Urinary bladder (tissue), 4 donors: ENCODE results near the gene CSNK2B. TPM values are rescaled to one million over a fixed set of nuclear protein-coding genes. Genes with fewer than 3 reads are reported as not detected.

Experiments used
- DNase-seq: peaks from one replicate; pipeline ENCODE4 v3.0.0-alpha.2; 2015; ENCODE audit errors: extremely low spot score
- H3K27ac ChIP-seq: one replicate; pipeline ENCODE4 v1.5.1; 2013; ENCODE audit warnings: low read depth, mild to moderate bottlenecking, moderate library complexity
- H3K36me3 ChIP-seq: one replicate; pipeline ENCODE4 v1.6.1; 2013; ENCODE audit warnings: mild to moderate bottlenecking, moderate library complexity; ENCODE audit not compliant: insufficient read depth
- H3K4me1 ChIP-seq: one replicate; pipeline ENCODE4 v1.6.1; 2013; ENCODE audit warnings: mild to moderate bottlenecking, moderate library complexity; ENCODE audit not compliant: insufficient read depth
- H3K4me3 ChIP-seq: one replicate; pipeline ENCODE4 v1.5.1; 2013; ENCODE audit warnings: low read depth, low read length
- WGBS: extraction: QIAGEN DNeasy Blood & Tissue Kit; methylation state at CpG from one replicate; pipeline ENCODE4 v1.1.7; 2013; 5-methylcytosine and 5-hydroxymethylcytosine counted together
- polyA plus RNA-seq: library from polyadenylated mRNA; stranded (reverse); fragments of 200-250 nt; gene quantifications from one replicate; pipeline ENCODE4 v1.2.3, GENCODE V29; 2013
- total RNA-seq: library from RNA; depleted of rRNA; stranded (reverse); fragments of >200 nt; gene quantifications from one replicate; pipeline ENCODE4 v1.2.3, GENCODE V29; 2014
- donor health status: healthy with polysubstance abuse.
- donor health status: healthy.

The CSNK2B gene
- total and polyA plus RNA-seq, 2 donors, result 44.3 to 151 TPM

DNA sequence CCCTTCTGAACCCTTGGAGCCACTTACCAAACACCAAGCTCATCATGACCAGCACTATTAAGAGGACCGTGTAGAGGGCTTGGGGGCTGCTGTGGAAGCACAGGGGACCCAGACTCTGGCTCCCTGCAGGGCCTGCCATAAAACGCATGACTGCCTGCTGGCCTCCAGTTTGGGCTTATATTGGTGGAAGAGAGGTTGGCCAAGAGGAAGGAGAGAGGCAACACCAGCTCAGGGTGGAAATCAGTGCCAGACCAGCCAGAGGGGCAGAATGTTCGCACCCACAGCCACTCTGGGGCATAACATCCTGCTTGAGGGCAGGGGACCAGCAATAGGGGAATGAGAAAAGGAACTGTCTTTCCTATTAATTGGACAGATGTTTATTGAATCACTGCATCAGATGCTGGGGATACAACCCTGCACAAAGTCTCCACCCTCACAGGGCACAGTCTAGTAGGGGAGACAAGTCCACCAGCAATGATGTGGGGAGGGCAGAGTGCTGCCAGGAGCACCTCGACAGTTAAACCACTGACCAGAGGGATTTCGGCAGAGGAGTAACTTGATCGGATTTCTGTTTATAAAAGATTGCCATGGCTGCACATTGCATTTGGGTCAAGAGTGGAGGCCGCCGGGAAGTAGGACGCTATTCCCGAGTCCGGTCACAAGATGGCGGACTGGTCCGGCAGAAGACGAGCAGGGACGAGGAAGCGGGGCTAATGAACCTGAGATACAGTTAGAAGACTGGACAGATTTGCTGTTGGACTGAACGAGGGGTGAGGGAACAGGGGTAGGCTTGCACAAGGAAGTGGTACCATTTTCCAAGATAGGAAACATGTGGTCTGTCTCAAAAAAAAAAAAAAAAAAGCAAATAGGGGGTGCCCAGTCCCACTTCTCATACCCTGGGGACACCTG, 14.6 kb downstream of the CSNK2B start, which contains the start of gene LY6G5C:
TSS of gene LY6G5C (minus strand) at position 842 of the 909 bp plus-strand sequence. CDS start at position 148, 694 bp downstream.
- DNase-seq, result peak; percentile 73
- H3K4me1 ChIP-seq, result no peaks in the 10 kb centered on the region
- WGBS, result 9% methylated on average over 17 of the region's 17 CpGs
- H3K4me3 ChIP-seq, result peak within 1 kb of the TSS; percentile 36
- H3K27ac ChIP-seq, result peak within 1 kb of the TSS; percentile 54
- no peaks in the 10 kb centered on the region for H3K36me3 ChIP-seq

- Histone ChIP-seq H3K36me3 (no peaks in the 10 kb centered on the region), H3K27ac (peak overlapping the region; percentile 54), H3K4me3 (peak overlapping the region; percentile 36), H3K4me1 (no peaks in the 10 kb centered on the region)
- under 1% methylated on average over 40 of the region's 40 CpGs for WGBS
- no peak for DNase-seq
Observed at GRCh38 chr6:31681135-31681671, 15.3 kb downstream of the CSNK2B start.

DNA sequence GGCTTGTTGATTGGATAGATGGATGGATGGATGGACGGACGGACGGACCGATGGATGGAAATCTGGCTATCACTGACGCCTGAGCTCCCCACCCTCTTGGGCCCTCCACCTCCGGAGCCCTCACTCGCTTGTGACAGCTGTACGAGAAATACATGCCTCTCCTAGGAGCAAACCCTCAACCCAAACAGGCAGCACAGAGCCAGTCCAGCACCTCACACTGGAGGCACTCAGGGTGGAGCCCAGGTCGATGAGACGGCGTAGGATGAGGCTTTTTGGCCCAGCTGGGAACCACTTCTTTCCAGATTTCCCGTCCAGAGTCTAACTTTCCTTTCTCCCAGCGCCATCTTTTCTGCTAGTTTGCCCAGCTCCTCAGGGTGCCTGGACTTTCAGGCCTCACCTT, 17.7 kb downstream of the CSNK2B start:
- H3K4me3 ChIP-seq, result no peak overlapping the region
- no peak for DNase-seq

DNA sequence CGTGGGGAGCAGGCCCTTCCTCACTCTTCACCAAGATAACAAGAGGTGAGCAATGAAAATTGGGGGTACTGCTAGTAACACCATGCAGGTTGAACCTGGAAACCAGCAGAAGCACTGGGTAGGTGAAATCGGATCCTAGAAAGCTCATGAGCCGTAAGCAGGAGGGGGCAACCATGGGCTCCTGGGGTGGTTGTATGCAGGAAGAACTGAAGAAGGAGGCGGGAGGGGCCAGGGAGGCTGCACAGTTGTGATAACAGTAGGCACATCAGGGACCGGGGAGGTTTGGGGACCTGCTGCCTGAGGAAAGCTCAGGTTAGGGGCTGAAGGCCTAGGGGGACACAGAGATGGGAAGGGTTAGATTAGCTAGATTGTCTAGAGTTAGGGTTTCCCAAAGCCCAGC, 20.6 kb downstream of the CSNK2B start:
- WGBS, result 83% methylated on average over 5 of the region's 5 CpGs
- H3K4me3 ChIP-seq, result no peak overlapping the region
- H3K4me1 ChIP-seq, result no peaks in the 10 kb centered on the region
- H3K36me3 ChIP-seq, result peaks cover 4% of the 10 kb centered on the region
- H3K27ac ChIP-seq, result no peak overlapping the region
- DNase-seq, result no peak

More for the DNA sequence above, 17.7 kb downstream of the CSNK2B start:
- no peak overlapping the region for H3K27ac ChIP-seq
- no peaks in the 10 kb centered on the region for H3K36me3 ChIP-seq
- 65% methylated on average over 13 of the region's 13 CpGs for WGBS
- H3K4me1 ChIP-seq, result no peaks in the 10 kb centered on the region

- Histone ChIP-seq H3K27ac (no peak overlapping the region), H3K4me1 (no peaks in the 10 kb centered on the region), H3K36me3 (peaks cover 5% of the 10 kb centered on the region), H3K4me3 (no peak overlapping the region)
- WGBS, result 87% methylated on average over 8 of the region's 8 CpGs
- no peak for DNase-seq
Observed at GRCh38 chr6:31687321-31687720, 21.4 kb downstream of the CSNK2B start.

GRCh38 chr6:31687860-31688693, 22.2 kb downstream of the CSNK2B start:
- 80% methylated on average over 14 of the region's 14 CpGs for WGBS
- no peak overlapping the region for H3K27ac ChIP-seq
- DNase-seq, result no peak
- H3K36me3 ChIP-seq, result peaks cover 5% of the 10 kb centered on the region
- no peaks in the 10 kb centered on the region for H3K4me1 ChIP-seq
- H3K4me3 ChIP-seq, result no peak overlapping the region

GRCh38 chr6:31689249-31690110, 23.6 kb downstream of the CSNK2B start:
- DNase-seq, result no peak
- WGBS, result 78% methylated on average over 11 of the region's 11 CpGs
- no peaks in the 10 kb centered on the region for H3K4me1 ChIP-seq
- peaks cover 5% of the 10 kb centered on the region for H3K36me3 ChIP-seq
- no peak overlapping the region for H3K27ac ChIP-seq
- H3K4me3 ChIP-seq, result no peak overlapping the region

- no peak overlapping the region for H3K27ac ChIP-seq
- H3K4me3 ChIP-seq, result no peak overlapping the region
- H3K36me3 ChIP-seq, result peaks cover 5% of the 10 kb centered on the region
- DNase-seq, result no peak
- no peaks in the 10 kb centered on the region for H3K4me1 ChIP-seq
- WGBS, result 70% methylated on average over 10 of the region's 10 CpGs
Observed at GRCh38 chr6:31690231-31691077, 24.6 kb downstream of the CSNK2B start.

GRCh38 chr6:31691078-31691463, 25.2 kb downstream of the CSNK2B start:
- no peaks in the 10 kb centered on the region for H3K4me1 ChIP-seq
- H3K36me3 ChIP-seq, result peaks cover 5% of the 10 kb centered on the region
- WGBS, result 90% methylated on average over 6 of the region's 6 CpGs
- no peak overlapping the region for H3K4me3 ChIP-seq
- no peak overlapping the region for H3K27ac ChIP-seq
- no peak for DNase-seq

- DNase-seq, result no peak
- 95% methylated on average over 12 of the region's 12 CpGs for WGBS
- Histone ChIP-seq H3K4me3 (no peak overlapping the region), H3K27ac (no peak overlapping the region), H3K36me3 (peaks cover 5% of the 10 kb centered on the region), H3K4me1 (no peaks in the 10 kb centered on the region)
Observed at GRCh38 chr6:31691564-31692108, 25.8 kb downstream of the CSNK2B start.

- Histone ChIP-seq H3K36me3 (peaks cover 5% of the 10 kb centered on the region), H3K27ac (no peak overlapping the region), H3K4me1 (no peaks in the 10 kb centered on the region), H3K4me3 (no peak overlapping the region)
- WGBS, result 82% methylated on average over 4 of the region's 4 CpGs
- no peak for DNase-seq
Observed at GRCh38 chr6:31692353-31692752, 26.5 kb downstream of the CSNK2B start.

GRCh38 chr6:31692886-31693285, 27.0 kb downstream of the CSNK2B start:
- DNase-seq, result no peak
- WGBS, result 89% methylated on average over 9 of the region's 9 CpGs
- Histone ChIP-seq H3K36me3 (peaks cover 5% of the 10 kb centered on the region), H3K4me1 (no peaks in the 10 kb centered on the region), H3K4me3 (no peak overlapping the region), H3K27ac (no peak overlapping the region)
